Spleen (tissue), 11 donors: ENCODE measurements around the gene SLC35B4. TPM values are rescaled to one million over a fixed set of nuclear protein-coding genes. Genes with fewer than 3 reads are reported as not detected.

Source experiments
- DNase-seq: peaks from one replicate; pipeline ENCODE4 v3.0.0-alpha.2; 2020
- H3K27ac ChIP-seq, 8 donors: fragments of 200-600 bp; sonication (generic) in 7 of 8; 1 replicate in 4 of 8; 2 replicates in 4 of 8; pipeline versions ENCODE4 v1.5.0 to v1.8.0; 2016 to 2021; ENCODE audit warnings: inconsistent platforms in 4 of 8, mild to moderate bottlenecking in 4 of 8, moderate library complexity in 1 of 8
- H3K27me3 ChIP-seq, 7 donors: fragments of 200-600 bp; sonication (generic) in 6 of 7; replicated peaks in 1 of 7; 1 replicate in 4 of 7; 2 replicates in 3 of 7; pipeline versions ENCODE4 v1.5.0 to v1.8.0; 2016 to 2021; ENCODE audit warnings: inconsistent platforms in 3 of 7, mild to moderate bottlenecking in 1 of 7
- H3K36me3 ChIP-seq, 6 donors: fragments of 200-600 bp; sonication (generic) in 5 of 6; 1 replicate in 4 of 6; 2 replicates in 2 of 6; pipeline versions ENCODE4 v1.5.0 to v1.8.0; 2016 to 2021; ENCODE audit warnings: inconsistent platforms in 2 of 6
- H3K4me1 ChIP-seq, 6 donors: fragments of 200-600 bp; sonication (generic) in 5 of 6; 1 replicate in 3 of 6; 2 replicates in 3 of 6; pipeline versions ENCODE4 v1.5.0 to v1.8.0; 2016 to 2021; ENCODE audit warnings: inconsistent platforms in 3 of 6
- H3K4me3 ChIP-seq, 8 donors: fragments of 200-600 bp; sonication (generic) in 7 of 8; 1 replicate in 4 of 8; 2 replicates in 4 of 8; pipeline versions ENCODE4 v1.5.0 to v1.8.0; 2016 to 2021; ENCODE audit warnings: inconsistent platforms in 4 of 8, mild to moderate bottlenecking in 4 of 8, moderate library complexity in 2 of 8
- H3K9me3 ChIP-seq, 8 donors: fragments of 200-600 bp; sonication (generic) in 7 of 8; 1 replicate in 4 of 8; 2 replicates in 4 of 8; pipeline versions ENCODE4 v1.5.0 to v1.8.0; 2016 to 2021; ENCODE audit warnings: inconsistent platforms in 4 of 8
- POLR2A ChIP-seq, 3 donors: fragments of 450-650 bp; IDR thresholded peaks; one replicate each; pipeline ENCODE4 v1.5.1; 2017; ENCODE audit warnings: antibody characterized with exemption in 3 of 3, mild to moderate bottlenecking in 1 of 3
- POLR2AphosphoS5 ChIP-seq, 3 donors: sonication (generic); formaldehyde crosslinking; IDR thresholded peaks; one replicate each; pipeline ENCODE4 v1.5.1; 2017; ENCODE audit warnings: antibody characterized with exemption in 3 of 3
- WGBS, 5 donors: extraction: QIAGEN DNeasy Blood & Tissue Kit in 3 of 5; methylation state at CpG; one replicate each; pipeline versions ENCODE4 v1.1.5 to v1.1.7; 2013 to 2018; 5-methylcytosine and 5-hydroxymethylcytosine counted together
- intact Hi-C: fragments of 100-400 bp; cut with DNase I; formaldehyde crosslinking; loops from one replicate; pipeline ENCODE4 v1.15.0; 2023; ENCODE audit warnings: low total_unique reads
- polyA plus RNA-seq, 3 donors: library from polyadenylated mRNA; stranded (reverse); fragments of 200-250 nt; gene quantifications; one replicate each; pipeline ENCODE4 v1.2.1, GENCODE V29; 2013
- total RNA-seq, 7 donors: library from RNA; depleted of rRNA in 3 of 7; stranded (reverse); fragments of >200 nt in 3 of 7; fragmentation: NEBNext Ultra II Directional in 4 of 7; extraction: Animal tissue kit (Norgen Biotek cat#: 25700) in 4 of 7; gene quantifications; one replicate each; pipeline versions ENCODE4 v1.1.0 to v1.2.1, GENCODE V29; 2016 to 2021
- TF ChIP-seq, protein P1 (sequence below), 11 experiments: fragments of 200-600 bp in 7 of 11; fragments of 450-650 bp in 4 of 11; sonication (generic) in 4 of 11; IDR thresholded peaks in 8 of 11; conservative IDR thresholded peaks in 3 of 11; 1 replicate in 7 of 11; 2 replicates in 4 of 11; pipeline versions ENCODE4 v1.4.0 to v1.8.0; 2016 to 2021; ENCODE audit warnings: antibody characterized with exemption in 11 of 11, inconsistent platforms in 4 of 11, mild to moderate bottlenecking in 1 of 11
- donor health status: healthy with polysubstance abuse.
- donor health status: DM: no; HTN: no; CAD: no; lungs with moderate emphysema.
- donor health status: DM: no; HTN: no; CAD: no.
- donor health status: Bipolar disorder and iron deficiency.
- donor health status: healthy.
- donor health status: DM: no; HTN: no; CAD: no.
- donor health status: DM: yes; HTN: yes; CAD: no.

Gene SLC35B4
- total and polyA plus RNA-seq, 10 donors, result 3.4 to 19.0 (median 11.9) TPM

- Histone ChIP-seq H3K27me3 (peaks cover 0 to 4% (median 0%) of the 10 kb centered on the region in 7 donors), H3K27ac (no peak overlapping the region), H3K4me1 (no peaks in the 10 kb centered on the region), H3K36me3 (no peaks in the 10 kb centered on the region), H3K9me3 (no peaks in the 10 kb centered on the region), H3K4me3 (no peak overlapping the region)
- intact Hi-C loops, result no loop called here
- TF ChIP-seq, protein P1, sequence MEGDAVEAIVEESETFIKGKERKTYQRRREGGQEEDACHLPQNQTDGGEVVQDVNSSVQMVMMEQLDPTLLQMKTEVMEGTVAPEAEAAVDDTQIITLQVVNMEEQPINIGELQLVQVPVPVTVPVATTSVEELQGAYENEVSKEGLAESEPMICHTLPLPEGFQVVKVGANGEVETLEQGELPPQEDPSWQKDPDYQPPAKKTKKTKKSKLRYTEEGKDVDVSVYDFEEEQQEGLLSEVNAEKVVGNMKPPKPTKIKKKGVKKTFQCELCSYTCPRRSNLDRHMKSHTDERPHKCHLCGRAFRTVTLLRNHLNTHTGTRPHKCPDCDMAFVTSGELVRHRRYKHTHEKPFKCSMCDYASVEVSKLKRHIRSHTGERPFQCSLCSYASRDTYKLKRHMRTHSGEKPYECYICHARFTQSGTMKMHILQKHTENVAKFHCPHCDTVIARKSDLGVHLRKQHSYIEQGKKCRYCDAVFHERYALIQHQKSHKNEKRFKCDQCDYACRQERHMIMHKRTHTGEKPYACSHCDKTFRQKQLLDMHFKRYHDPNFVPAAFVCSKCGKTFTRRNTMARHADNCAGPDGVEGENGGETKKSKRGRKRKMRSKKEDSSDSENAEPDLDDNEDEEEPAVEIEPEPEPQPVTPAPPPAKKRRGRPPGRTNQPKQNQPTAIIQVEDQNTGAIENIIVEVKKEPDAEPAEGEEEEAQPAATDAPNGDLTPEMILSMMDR (IDR thresholded peaks at IDR 0.05 in 8 of 11, conservative IDR thresholded peaks at IDR 0.05 in 3 of 11), result no peak
- no peak for TF ChIP-seq POLR2A (IDR thresholded peaks at IDR 0.05)
- no peak for TF ChIP-seq POLR2AphosphoS5 (IDR thresholded peaks at IDR 0.05)
- DNase-seq, result no peak
- WGBS, 5 donors, result 69 to 87% (median 80%) methylated on average over 8 of the region's 8 CpGs
Measured at GRCh38 chr7:134362587-134363483, 46.1 kb upstream of the SLC35B4 start.

DNA sequence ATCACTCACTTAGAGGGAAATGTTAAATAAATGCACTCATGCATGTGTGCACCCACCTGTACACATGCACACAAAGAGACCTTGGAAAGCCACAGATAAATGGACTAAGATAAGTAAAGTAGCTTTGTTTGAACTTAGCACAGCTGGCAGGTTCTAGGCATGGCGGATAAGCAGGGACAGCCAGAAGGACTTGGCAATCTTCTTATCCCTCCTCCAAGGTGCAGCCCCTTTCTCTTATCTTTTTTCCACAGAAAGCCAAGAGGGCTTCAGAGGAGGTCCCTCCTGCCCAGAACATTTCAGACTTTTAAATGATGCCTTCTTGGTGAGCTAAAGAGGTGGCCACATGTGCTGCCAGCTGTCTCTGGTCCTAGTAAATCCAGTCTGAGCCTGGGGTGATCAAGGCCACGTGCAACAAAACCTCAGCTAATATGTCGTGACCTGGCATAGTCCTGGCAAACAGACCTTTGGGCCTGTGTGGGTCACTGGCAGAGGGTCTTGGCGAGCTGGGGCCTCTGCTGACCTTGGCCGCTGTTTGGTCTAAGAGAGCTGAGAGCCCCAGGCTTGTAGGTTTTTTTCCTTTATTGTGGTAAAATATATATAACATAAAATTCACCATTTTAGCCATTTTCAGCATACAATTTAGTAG lies 43.2 kb upstream of the SLC35B4 start:
- WGBS, 5 donors, result 63 to 82% (median 80%) methylated on average over 5 of the region's 5 CpGs
- Histone ChIP-seq H3K27ac (no peak overlapping the region), H3K9me3 (no peaks in the 10 kb centered on the region), H3K4me3 (no peak overlapping the region), H3K4me1 (peaks cover 0 to 6% (median 0%) of the 10 kb centered on the region in 6 donors), H3K27me3 (peaks cover 0 to 4% (median 0%) of the 10 kb centered on the region in 7 donors), H3K36me3 (no peaks in the 10 kb centered on the region)
- DNase-seq, result no peak
- TF ChIP-seq POLR2A (IDR thresholded peaks at IDR 0.05) (no peak), POLR2AphosphoS5 (IDR thresholded peaks at IDR 0.05) (no peak)
- TF ChIP-seq, protein P1 (IDR thresholded peaks at IDR 0.05 in 8 of 11, conservative IDR thresholded peaks at IDR 0.05 in 3 of 11), result no peak
- intact Hi-C loops, result no loop called here

- WGBS, 5 donors, result 90 to 98% (median 95%) methylated on average over 4 of the region's 4 CpGs
- Histone ChIP-seq H3K27me3 (peaks cover 0 to 4% (median 0%) of the 10 kb centered on the region in 7 donors), H3K4me3 (no peak overlapping the region), H3K36me3 (no peaks in the 10 kb centered on the region), H3K9me3 (no peaks in the 10 kb centered on the region), H3K4me1 (peaks cover 0 to 6% (median 0%) of the 10 kb centered on the region in 6 donors), H3K27ac (no peak overlapping the region)
- TF ChIP-seq POLR2AphosphoS5 (IDR thresholded peaks at IDR 0.05), result no peak
- no peak for DNase-seq
- intact Hi-C loops, result no loop called here
Measured at GRCh38 chr7:134357486-134357885, 40.8 kb upstream of the SLC35B4 start.

DNA sequence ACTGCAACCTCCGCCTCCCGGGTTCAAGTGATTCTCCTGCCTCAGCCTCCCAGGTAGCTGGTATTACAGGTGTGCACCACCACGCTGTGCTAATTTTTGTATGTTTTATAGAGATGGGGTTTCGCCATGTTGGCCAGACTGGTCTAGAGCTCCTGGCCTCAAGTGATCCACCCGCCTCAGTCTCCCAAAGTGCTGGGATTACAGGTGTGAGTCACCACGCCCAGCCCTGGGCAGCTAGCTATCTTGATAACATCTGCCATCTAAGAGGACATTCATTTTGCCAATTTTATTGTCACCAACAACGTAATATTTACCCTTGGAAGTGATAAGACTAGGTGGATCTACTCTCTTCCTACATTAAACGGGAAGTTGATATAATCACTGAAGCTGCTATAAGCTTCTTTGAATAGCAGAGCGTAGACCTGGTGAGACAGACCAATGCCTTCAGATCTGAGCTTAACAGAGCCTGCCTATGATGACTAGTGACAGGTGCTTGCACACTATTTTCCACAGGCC lies 39.7 kb upstream of the SLC35B4 start:
- Histone ChIP-seq H3K27ac (no peak overlapping the region), H3K27me3 (no peaks in the 10 kb centered on the region), H3K9me3 (no peaks in the 10 kb centered on the region), H3K4me1 (peaks cover 0 to 6% (median 0%) of the 10 kb centered on the region in 6 donors), H3K36me3 (no peaks in the 10 kb centered on the region), H3K4me3 (no peak overlapping the region)
- TF ChIP-seq POLR2AphosphoS5 (IDR thresholded peaks at IDR 0.05) (no peak), POLR2A (IDR thresholded peaks at IDR 0.05) (no peak)
- TF ChIP-seq, protein P1 (IDR thresholded peaks at IDR 0.05 in 8 of 11, conservative IDR thresholded peaks at IDR 0.05 in 3 of 11), result no peak
- 78 to 92% (median 82%) methylated on average over 9 of the region's 9 CpGs for WGBS, 5 donors
- no peak for DNase-seq
- intact Hi-C loops, result no loop called here
